Measurements from ENCODE around the gene EPHA2. TPM values are rescaled to one million over a fixed set of nuclear protein-coding genes. Genes with fewer than 3 reads are reported as not detected.
A peak's percentile ranks its signal among the peaks of the same experiment; 100 is the strongest.
"Not testable (repeated sequence)": the region's sequence is repeated elsewhere in the genome, so short reads cannot be mapped to it uniquely, and the experiment has no call there.

The EPHA2 gene
- total RNA-seq, 1 donor from 2014 or later = 264 TPM

DNA sequence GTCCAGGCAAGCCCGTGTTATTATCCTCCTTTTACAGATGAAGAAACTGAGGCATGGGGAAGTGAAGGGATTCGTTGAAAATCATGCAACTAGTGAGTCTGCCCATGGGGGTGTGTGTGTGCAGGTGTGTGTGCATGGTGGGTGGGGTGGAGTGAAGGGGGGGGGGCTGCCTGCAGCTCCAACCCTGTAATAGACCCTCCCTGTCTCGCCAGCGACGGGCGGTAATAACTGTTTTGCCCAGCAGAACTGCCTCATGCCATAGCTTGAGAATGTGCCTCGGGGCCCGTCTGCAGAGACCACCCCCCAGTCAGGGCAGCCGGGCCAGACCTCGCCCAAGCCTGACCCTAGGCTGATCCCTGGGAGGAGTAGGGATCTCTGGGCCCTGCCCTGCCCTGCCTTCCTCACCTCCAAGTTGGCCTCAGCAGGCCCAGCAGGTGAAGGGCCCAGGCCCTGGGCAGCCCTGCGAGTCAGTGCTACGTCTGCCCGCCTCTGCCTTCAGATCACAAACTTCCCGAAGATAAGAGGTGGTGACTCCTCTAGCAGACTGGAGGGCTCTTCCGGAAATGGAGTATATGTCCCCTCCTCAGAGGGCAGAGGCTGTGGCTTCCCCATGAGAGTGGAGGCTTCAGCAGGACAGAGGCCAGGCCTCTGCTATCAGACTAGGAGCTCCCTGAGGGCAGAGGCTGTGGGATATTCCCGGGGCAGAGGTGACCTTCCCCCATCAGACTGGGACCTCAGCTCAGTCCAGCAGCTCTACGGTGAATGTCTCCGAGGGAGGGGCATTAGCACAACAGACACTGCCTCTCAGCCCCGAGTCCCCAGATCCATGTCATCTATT lies 15.7 kb upstream of the EPHA2 start:
- DNase-seq (ENCODE audit: extremely low spot score in 2 of 2) = no peak
- Histone ChIP-seq H3K4me1 (peaks cover 55% of the 10 kb centered on the region), H3K27me3 (no peaks in the 10 kb centered on the region), H3K9me3 (no peaks in the 10 kb centered on the region), H3K27ac (no peak overlapping the region), H3K4me3 (no peak overlapping the region), H3K36me3 (no peaks in the 10 kb centered on the region)
- TF ChIP-seq CTCF (IDR thresholded peaks at IDR 0.05) (no peak), POLR2A (IDR thresholded peaks at IDR 0.05) (no peak), POLR2AphosphoS5 (IDR thresholded peaks at IDR 0.05; ENCODE audit: insufficient read depth in 1 of 2, low read depth in 1 of 2) (no peak)
- intact Hi-C loops (cut with DNase I) = no loop called here

DNA sequence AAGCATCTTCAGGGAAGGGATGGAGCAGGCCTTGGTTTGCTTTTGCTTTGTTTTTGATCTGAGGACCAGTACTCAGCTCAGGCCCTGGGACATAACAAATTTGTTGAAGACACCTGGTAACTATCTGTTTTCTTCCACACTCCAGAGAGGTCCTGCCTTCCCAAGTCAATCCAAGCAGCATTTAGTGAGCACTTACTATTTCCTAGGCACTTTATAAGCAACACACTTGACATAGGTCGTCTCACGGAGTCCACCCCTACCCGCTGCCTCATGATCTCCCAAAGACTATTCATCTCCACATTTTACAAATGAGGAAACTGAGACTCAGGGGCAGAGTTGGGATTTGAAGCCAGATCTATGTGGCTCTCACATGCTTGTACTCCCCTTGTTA lies 14.4 kb upstream of the EPHA2 start:
- no peak for TF ChIP-seq CTCF (IDR thresholded peaks at IDR 0.05)
- no peak for TF ChIP-seq POLR2A (IDR thresholded peaks at IDR 0.05)
- TF ChIP-seq POLR2AphosphoS5 (IDR thresholded peaks at IDR 0.05; ENCODE audit: insufficient read depth in 1 of 2, low read depth in 1 of 2) = no peak
- no peaks in the 10 kb centered on the region for H3K36me3 ChIP-seq
- H3K9me3 ChIP-seq = no peaks in the 10 kb centered on the region
- intact Hi-C loops (cut with DNase I) = no loop called here
- H3K4me1 ChIP-seq = peaks cover 43% of the 10 kb centered on the region
- H3K4me3 ChIP-seq = no peak overlapping the region
- DNase-seq (ENCODE audit: extremely low spot score in 2 of 2) = no peak
- no peak overlapping the region for H3K27ac ChIP-seq
- H3K27me3 ChIP-seq = no peaks in the 10 kb centered on the region

DNA sequence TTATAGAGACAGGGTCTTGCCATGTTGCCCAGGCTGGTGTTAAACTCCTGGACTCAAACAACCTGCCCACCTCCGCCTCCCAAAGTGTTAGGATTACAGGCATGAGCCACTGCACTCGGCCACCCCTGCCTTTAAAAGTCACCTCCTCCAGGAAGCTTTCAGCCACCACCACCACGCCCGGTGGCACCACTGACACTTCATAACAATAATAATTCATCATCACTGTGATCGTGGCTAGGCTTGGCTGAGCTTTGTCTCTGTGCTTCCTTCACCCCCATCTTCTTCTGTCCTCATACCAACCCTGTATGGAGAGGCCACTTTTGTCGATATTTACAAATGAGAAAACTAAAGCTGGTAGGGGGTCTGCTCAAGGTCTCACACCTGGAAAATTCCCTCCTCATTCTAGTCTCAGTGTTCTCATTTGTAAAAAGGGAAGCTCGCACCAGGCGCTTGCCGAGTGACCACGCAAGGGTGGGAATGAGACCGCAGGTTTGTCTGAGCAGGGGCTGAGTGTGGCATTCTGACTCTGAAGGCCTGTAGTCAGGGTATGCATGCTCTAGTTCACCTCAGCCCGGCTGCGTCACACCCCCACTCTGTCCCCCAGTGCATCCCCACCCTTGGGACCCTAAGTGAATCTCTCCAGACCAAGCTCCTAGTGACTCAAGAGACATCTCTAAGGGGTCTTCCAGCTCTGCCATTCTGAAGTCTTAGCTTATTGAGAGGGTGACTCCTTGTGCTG lies 12.9 kb upstream of the EPHA2 start:
- H3K4me1 ChIP-seq = peaks cover 36% of the 10 kb centered on the region
- DNase-seq (ENCODE audit: extremely low spot score in 2 of 2) = no peak
- no peaks in the 10 kb centered on the region for H3K9me3 ChIP-seq
- no peak for TF ChIP-seq CTCF (IDR thresholded peaks at IDR 0.05)
- TF ChIP-seq POLR2A (IDR thresholded peaks at IDR 0.05) = no peak
- no peak for TF ChIP-seq POLR2AphosphoS5 (IDR thresholded peaks at IDR 0.05; ENCODE audit: insufficient read depth in 1 of 2, low read depth in 1 of 2)
- intact Hi-C loops (cut with DNase I) = no loop called here
- no peak overlapping the region for H3K27ac ChIP-seq
- H3K27me3 ChIP-seq = no peaks in the 10 kb centered on the region
- H3K4me3 ChIP-seq = no peak overlapping the region
- no peaks in the 10 kb centered on the region for H3K36me3 ChIP-seq

- H3K27me3 ChIP-seq; H3K36me3 ChIP-seq; DNase-seq (ENCODE audit: extremely low spot score in 2 of 2); intact Hi-C loops (cut with DNase I); H3K9me3 ChIP-seq: not testable (repeated sequence)
- H3K4me3 ChIP-seq = peak overlapping the region; percentile 48 to 61
- peaks cover 29% of the 10 kb centered on the region for H3K4me1 ChIP-seq
- peak overlapping the region; percentile 55 for H3K27ac ChIP-seq
- TF ChIP-seq POLR2AphosphoS5 (IDR thresholded peaks at IDR 0.05; ENCODE audit: insufficient read depth in 1 of 2, low read depth in 1 of 2) = peak in 1 of 2 donors; percentile 5
These were observed 12.3 kb upstream of the EPHA2 start for GRCh38 chr1:16168144-16168495.

- no peak for DNase-seq (ENCODE audit: extremely low spot score in 2 of 2)
- H3K27me3 ChIP-seq = no peaks in the 10 kb centered on the region
- peaks cover 26% of the 10 kb centered on the region for H3K4me1 ChIP-seq
- intact Hi-C loops (cut with DNase I) = no loop called here
- H3K9me3 ChIP-seq = no peaks in the 10 kb centered on the region
- TF ChIP-seq POLR2AphosphoS5 (IDR thresholded peaks at IDR 0.05; ENCODE audit: insufficient read depth in 1 of 2, low read depth in 1 of 2) = peak in 1 of 2 donors; percentile 8
- no peak for TF ChIP-seq CTCF (IDR thresholded peaks at IDR 0.05)
- no peaks in the 10 kb centered on the region for H3K36me3 ChIP-seq
- peak overlapping the region; percentile 48 to 61 for H3K4me3 ChIP-seq
- H3K27ac ChIP-seq = peak overlapping the region; percentile 55
These were observed 11.7 kb upstream of the EPHA2 start for GRCh38 chr1:16167331-16168143.
